KMS-11 (cell line): ENCODE measurements around the gene CLIC3.

Experiments used
- H2AFZ ChIP-seq: fragments of 200-600 bp; sonication (generic); 2 replicates; pipeline ENCODE4 v1.6.1; 2016; ENCODE audit warnings: antibody characterized with exemption, mixed run types, low read depth
- H3K27ac ChIP-seq: fragments of 200-600 bp; sonication (generic); 2 replicates; pipeline ENCODE4 v1.6.1; 2016; ENCODE audit warnings: mild to moderate bottlenecking, mixed run types
- H3K27me3 ChIP-seq: fragments of 200-600 bp; sonication (generic); 2 replicates; pipeline ENCODE4 v1.6.1; 2017; ENCODE audit warnings: mild to moderate bottlenecking, low read depth, mixed run types, moderate library complexity; ENCODE audit not compliant: insufficient read depth
- H3K36me3 ChIP-seq: fragments of 200-600 bp; sonication (generic); 2 replicates; pipeline ENCODE4 v1.6.1; 2017; ENCODE audit warnings: mild to moderate bottlenecking, mixed run types; ENCODE audit not compliant: insufficient read depth
- H3K4me1 ChIP-seq: fragments of 200-600 bp; sonication (generic); 2 replicates; pipeline ENCODE4 v1.6.1; 2016; ENCODE audit warnings: mild to moderate bottlenecking, low read depth, mixed run types; ENCODE audit not compliant: poor library complexity, severe bottlenecking
- H3K4me2 ChIP-seq: fragments of 200-600 bp; sonication (generic); 2 replicates; pipeline ENCODE4 v1.7.0; 2016; ENCODE audit warnings: mild to moderate bottlenecking, mixed run types
- H3K4me3 ChIP-seq: fragments of 200-600 bp; sonication (generic); IDR thresholded peaks from 2 replicates; pipeline ENCODE4 v1.6.1; 2017; ENCODE audit warnings: low read depth, low read length, mixed read lengths; ENCODE audit not compliant: insufficient read depth
- H3K79me2 ChIP-seq: fragments of 200-600 bp; sonication (generic); 2 replicates; pipeline ENCODE4 v1.6.1; 2016; ENCODE audit warnings: low read depth, mixed run types; ENCODE audit not compliant: insufficient read depth
- H3K9ac ChIP-seq: fragments of 200-600 bp; sonication (generic); 2 replicates; pipeline ENCODE4 v1.6.1; 2016; ENCODE audit warnings: mild to moderate bottlenecking, mixed run types
- H4K20me1 ChIP-seq: fragments of 200-600 bp; sonication (generic); 2 replicates; pipeline ENCODE4 v1.6.1; 2016; ENCODE audit warnings: mild to moderate bottlenecking, mixed run types; ENCODE audit not compliant: insufficient read depth
- TF ChIP-seq, protein P1 (sequence below): fragments of 200-600 bp; sonication (generic); conservative IDR thresholded peaks from 2 replicates; pipeline ENCODE4 v1.6.1; 2017; ENCODE audit warnings: low read depth, mild to moderate bottlenecking, antibody characterized with exemption, low read length, moderate library complexity, mixed read lengths

The CLIC3 gene

DNA sequence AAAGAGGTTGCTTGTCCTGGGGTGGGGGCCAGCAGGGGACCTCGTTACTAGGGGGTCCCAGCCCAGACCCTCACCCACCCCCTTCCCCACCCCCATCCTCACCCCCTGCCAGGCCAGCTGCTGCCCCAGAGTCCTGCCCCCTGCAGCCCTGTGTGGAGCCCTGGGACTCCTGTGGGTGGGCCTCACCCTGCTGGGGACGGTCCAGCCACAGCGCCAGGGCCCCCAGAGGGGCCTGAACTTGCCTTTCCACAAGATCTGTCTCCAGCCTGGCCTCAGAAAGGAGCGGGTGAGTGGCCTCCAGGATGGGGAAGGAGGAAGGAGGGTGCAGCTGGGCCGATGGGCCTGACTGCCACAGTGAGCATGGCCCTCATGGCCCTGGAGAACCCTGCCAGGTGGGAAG, 26.6 kb downstream of the CLIC3 start:
- no peaks in the 10 kb centered on the region for H3K36me3 ChIP-seq
- no peak overlapping the region for H3K9ac ChIP-seq
- no peak overlapping the region for H3K27ac ChIP-seq
- peaks cover 11% of the 10 kb centered on the region for H3K4me1 ChIP-seq
- H3K4me3 ChIP-seq, result no peak overlapping the region
- H4K20me1 ChIP-seq, result no peaks in the 10 kb centered on the region
- no peak overlapping the region for H2AFZ ChIP-seq
- H3K27me3 ChIP-seq, result peaks cover 24% of the 10 kb centered on the region
- TF ChIP-seq, protein P1, sequence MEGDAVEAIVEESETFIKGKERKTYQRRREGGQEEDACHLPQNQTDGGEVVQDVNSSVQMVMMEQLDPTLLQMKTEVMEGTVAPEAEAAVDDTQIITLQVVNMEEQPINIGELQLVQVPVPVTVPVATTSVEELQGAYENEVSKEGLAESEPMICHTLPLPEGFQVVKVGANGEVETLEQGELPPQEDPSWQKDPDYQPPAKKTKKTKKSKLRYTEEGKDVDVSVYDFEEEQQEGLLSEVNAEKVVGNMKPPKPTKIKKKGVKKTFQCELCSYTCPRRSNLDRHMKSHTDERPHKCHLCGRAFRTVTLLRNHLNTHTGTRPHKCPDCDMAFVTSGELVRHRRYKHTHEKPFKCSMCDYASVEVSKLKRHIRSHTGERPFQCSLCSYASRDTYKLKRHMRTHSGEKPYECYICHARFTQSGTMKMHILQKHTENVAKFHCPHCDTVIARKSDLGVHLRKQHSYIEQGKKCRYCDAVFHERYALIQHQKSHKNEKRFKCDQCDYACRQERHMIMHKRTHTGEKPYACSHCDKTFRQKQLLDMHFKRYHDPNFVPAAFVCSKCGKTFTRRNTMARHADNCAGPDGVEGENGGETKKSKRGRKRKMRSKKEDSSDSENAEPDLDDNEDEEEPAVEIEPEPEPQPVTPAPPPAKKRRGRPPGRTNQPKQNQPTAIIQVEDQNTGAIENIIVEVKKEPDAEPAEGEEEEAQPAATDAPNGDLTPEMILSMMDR, result no peak
- H3K4me2 ChIP-seq, result no peak overlapping the region
- H3K79me2 ChIP-seq, result no peaks in the 10 kb centered on the region

DNA sequence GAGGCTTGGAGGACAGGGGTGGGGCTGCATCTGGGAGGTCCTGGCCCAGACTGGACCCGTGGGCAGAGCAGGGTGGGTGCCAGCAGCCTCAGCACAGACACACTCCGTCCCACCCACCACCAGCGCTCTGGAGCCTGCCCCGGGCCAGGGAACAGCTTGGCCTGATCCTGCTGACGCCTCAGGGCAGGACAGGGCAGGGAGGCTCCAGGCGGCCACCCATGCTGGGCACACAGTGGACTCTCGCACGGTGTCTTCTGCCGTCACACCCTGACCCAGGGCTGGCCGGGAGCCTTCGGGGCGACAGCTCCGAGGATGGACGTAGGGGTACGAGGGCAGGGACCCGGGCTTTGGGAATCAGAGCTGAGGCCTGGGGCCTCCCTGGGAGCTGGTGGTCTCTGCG, 27.2 kb downstream of the CLIC3 start:
- Histone ChIP-seq H3K27ac (no peak overlapping the region), H2AFZ (no peak overlapping the region), H3K9ac (no peak overlapping the region), H3K79me2 (no peaks in the 10 kb centered on the region), H3K4me1 (peaks cover 18% of the 10 kb centered on the region), H4K20me1 (no peaks in the 10 kb centered on the region), H3K4me3 (no peak overlapping the region), H3K27me3 (peaks cover 17% of the 10 kb centered on the region), H3K36me3 (no peaks in the 10 kb centered on the region), H3K4me2 (no peak overlapping the region)
- TF ChIP-seq, protein P1, result no peak

DNA sequence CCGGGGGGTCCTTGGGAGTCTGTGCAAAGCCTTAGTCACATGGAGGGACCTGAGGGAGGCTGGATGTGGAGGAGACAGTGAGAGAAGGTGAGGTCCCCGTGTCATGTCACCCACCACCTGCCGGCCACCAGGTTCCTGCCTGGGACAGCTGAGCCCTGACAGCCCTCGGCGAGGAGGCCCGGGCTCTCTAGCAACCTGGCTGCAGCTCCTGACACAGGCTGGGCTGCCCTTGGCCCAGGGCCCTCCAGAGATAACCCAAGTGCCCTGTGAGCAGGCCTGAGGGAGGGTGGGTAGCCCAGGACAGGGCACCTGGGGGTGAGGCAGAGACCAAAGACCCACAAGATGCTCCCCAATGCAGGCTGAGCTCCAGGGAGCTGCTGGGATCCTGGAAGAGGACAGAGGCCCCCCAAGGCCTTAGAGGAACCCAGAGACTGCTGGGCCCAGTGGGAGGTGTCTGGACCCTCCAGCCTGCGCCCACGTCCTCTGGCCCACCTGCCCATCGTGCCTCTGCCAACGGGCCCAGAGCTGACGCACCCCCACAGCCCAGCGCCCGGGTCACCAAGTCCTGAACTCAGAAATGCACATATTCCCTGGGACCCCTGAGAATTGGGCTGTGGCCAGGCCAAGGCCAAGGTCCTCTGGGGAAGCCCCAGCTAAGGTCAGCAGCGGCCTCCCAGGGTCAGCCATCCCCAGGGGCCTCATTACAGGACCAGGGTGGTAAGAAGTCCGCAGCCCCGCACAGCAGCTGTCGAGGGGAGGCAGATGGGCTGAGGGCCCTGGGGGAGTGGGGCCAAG, 27.8 kb downstream of the CLIC3 start:
- H3K9ac ChIP-seq, result no peak overlapping the region

DNA sequence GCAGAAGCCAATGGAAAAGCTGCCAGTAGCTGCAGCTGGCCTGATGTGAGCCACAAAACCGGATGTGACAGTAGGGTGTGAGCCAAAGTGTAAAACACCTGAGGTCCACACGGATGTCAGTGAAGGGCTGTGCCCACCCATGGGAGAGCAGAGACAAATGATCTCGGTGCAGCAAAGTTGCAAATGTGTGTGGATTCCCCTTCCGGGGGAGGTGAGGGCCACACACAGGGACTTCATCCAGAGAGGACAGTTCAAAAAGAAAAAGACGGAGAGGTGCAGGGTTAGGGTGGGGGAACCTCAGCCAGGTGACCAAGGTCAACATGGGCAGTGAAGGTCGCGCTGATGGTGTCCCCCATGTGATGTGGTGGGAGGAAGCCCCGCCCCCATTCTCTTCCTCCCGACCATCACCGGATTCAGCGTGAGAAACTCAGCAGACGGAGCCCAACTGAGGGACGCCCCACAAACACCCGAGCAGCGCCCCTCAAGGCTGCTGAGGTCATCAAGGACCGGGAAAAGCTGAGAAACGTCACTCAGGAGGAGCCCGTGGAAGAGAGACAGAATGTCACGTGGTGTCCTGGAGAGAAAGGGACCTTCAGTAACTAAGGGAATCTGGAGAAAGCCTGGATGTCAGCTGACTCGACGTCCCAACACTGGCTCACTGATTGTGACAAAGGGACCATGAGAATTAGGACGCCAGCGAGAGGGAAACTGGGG, 30.4 kb downstream of the CLIC3 start:
- no peaks in the 10 kb centered on the region for H4K20me1 ChIP-seq
- peak overlapping the region; percentile 46; the same call in 1 of the 2 replicates for H3K4me2 ChIP-seq
- H3K27me3 ChIP-seq, result no peaks in the 10 kb centered on the region; the same call in 1 of the 2 replicates

More for the DNA sequence above, 27.8 kb downstream of the CLIC3 start:
- H3K27me3 ChIP-seq, result peaks cover 12% of the 10 kb centered on the region; the same call in 1 of the 2 replicates
- peaks cover 20% of the 10 kb centered on the region for H3K4me1 ChIP-seq
- TF ChIP-seq, protein P1, result no peak
- no peak overlapping the region for H3K4me2 ChIP-seq
- no peaks in the 10 kb centered on the region for H4K20me1 ChIP-seq
- H2AFZ ChIP-seq, result no peak overlapping the region
- no peak overlapping the region for H3K4me3 ChIP-seq
- H3K27ac ChIP-seq, result no peak overlapping the region
- no peaks in the 10 kb centered on the region for H3K79me2 ChIP-seq
- H3K36me3 ChIP-seq, result no peaks in the 10 kb centered on the region

More for the DNA sequence above, 30.4 kb downstream of the CLIC3 start:
- Histone ChIP-seq H3K4me3 (no peak overlapping the region), H3K4me1 (peaks cover 29% of the 10 kb centered on the region), H2AFZ (peak overlapping the region; percentile 35; the same call in 1 of the 2 replicates), H3K79me2 (no peaks in the 10 kb centered on the region), H3K36me3 (no peaks in the 10 kb centered on the region), H3K27ac (no peak overlapping the region), H3K9ac (no peak overlapping the region)
- TF ChIP-seq, protein P1, result no peak
